ENCODE measurements around the gene AKR1D1. TPM values are rescaled to one million over a fixed set of nuclear protein-coding genes. Genes with fewer than 3 reads are reported as not detected.

Gene AKR1D1
- total and polyA plus RNA-seq, 2 donors from 2014 or later: not detected

- H3K36me3 ChIP-seq (ENCODE audit: control insufficient read depth in 2 of 3, insufficient read depth in 3 of 3, low read length in 3 of 3): no peaks in the 10 kb centered on the region
- H3K9ac ChIP-seq (ENCODE audit: low read length in 3 of 3): no peak overlapping the region
- no peak overlapping the region for H3K27ac ChIP-seq (ENCODE audit: low read depth in 2 of 2, low read length in 2 of 2)
- no peaks in the 10 kb centered on the region for H3K27me3 ChIP-seq (ENCODE audit: control insufficient read depth, insufficient read depth, low read length)
- peaks cover 0 to 5% (median 0%) of the 10 kb centered on the region in 3 donors for H3K4me1 ChIP-seq (ENCODE audit: control insufficient read depth in 2 of 3, insufficient read depth in 2 of 3, low read depth in 1 of 3, low read length in 3 of 3)
- intact Hi-C loops (cut with DNase I): no loop called here
- no peak for TF ChIP-seq CTCF (IDR thresholded peaks at IDR 0.05; ENCODE audit: borderline replicate concordance, extremely low read depth, insufficient read depth)
- FAIRE-seq (no peak), DNase-seq (no peak)
- H3K9me3 ChIP-seq (ENCODE audit: control insufficient read depth in 2 of 3, insufficient read depth in 1 of 3, low read length in 3 of 3): no peaks in the 10 kb centered on the region
- no peak overlapping the region for H3K4me3 ChIP-seq (ENCODE audit: low read length in 3 of 3)
Observed at GRCh38 chr7:138092486-138093028, 16.3 kb downstream of the AKR1D1 start.

- H3K9me3 ChIP-seq (ENCODE audit: control insufficient read depth in 2 of 3, insufficient read depth in 1 of 3, low read length in 3 of 3): no peaks in the 10 kb centered on the region
- FAIRE-seq: no peak
- no peaks in the 10 kb centered on the region for H3K36me3 ChIP-seq (ENCODE audit: control insufficient read depth in 2 of 3, insufficient read depth in 3 of 3, low read length in 3 of 3)
- H3K4me1 ChIP-seq (ENCODE audit: control insufficient read depth in 2 of 3, insufficient read depth in 2 of 3, low read depth in 1 of 3, low read length in 3 of 3): peaks cover 0 to 5% (median 0%) of the 10 kb centered on the region in 3 donors
- TF ChIP-seq CTCF (IDR thresholded peaks at IDR 0.05; ENCODE audit: borderline replicate concordance, extremely low read depth, insufficient read depth): no peak
- H3K27me3 ChIP-seq (ENCODE audit: control insufficient read depth, insufficient read depth, low read length): no peaks in the 10 kb centered on the region
- no peak overlapping the region for H3K4me3 ChIP-seq (ENCODE audit: low read length in 3 of 3)
- no peak for DNase-seq
- no peak overlapping the region for H3K9ac ChIP-seq (ENCODE audit: low read length in 3 of 3)
- intact Hi-C loops (cut with DNase I): no loop called here
- no peak overlapping the region for H3K27ac ChIP-seq (ENCODE audit: low read depth in 2 of 2, low read length in 2 of 2)
Observed at GRCh38 chr7:138095972-138096935, 20.0 kb downstream of the AKR1D1 start.

- H3K4me3 ChIP-seq (ENCODE audit: low read length in 3 of 3): no peak overlapping the region
- H3K9me3 ChIP-seq (ENCODE audit: control insufficient read depth in 2 of 3, insufficient read depth in 1 of 3, low read length in 3 of 3): no peaks in the 10 kb centered on the region
- H3K27ac ChIP-seq (ENCODE audit: low read depth in 2 of 2, low read length in 2 of 2): no peak overlapping the region
- peaks cover 0 to 5% (median 0%) of the 10 kb centered on the region in 3 donors for H3K4me1 ChIP-seq (ENCODE audit: control insufficient read depth in 2 of 3, insufficient read depth in 2 of 3, low read depth in 1 of 3, low read length in 3 of 3)
- intact Hi-C loops (cut with DNase I): no loop called here
- H3K36me3 ChIP-seq (ENCODE audit: control insufficient read depth in 2 of 3, insufficient read depth in 3 of 3, low read length in 3 of 3): no peaks in the 10 kb centered on the region
- DNase-seq (peak in 1 of 5 donors; percentile 38), FAIRE-seq (no peak)
- H3K9ac ChIP-seq (ENCODE audit: low read length in 3 of 3): no peak overlapping the region
- no peaks in the 10 kb centered on the region for H3K27me3 ChIP-seq (ENCODE audit: control insufficient read depth, insufficient read depth, low read length)
- peak; percentile 10 for TF ChIP-seq CTCF (IDR thresholded peaks at IDR 0.05; ENCODE audit: borderline replicate concordance, extremely low read depth, insufficient read depth)
Observed at GRCh38 chr7:138097064-138097741, 20.9 kb downstream of the AKR1D1 start.

All from kidney (tissue), 14 donors.